ENCODE results near the gene FGD5. TPM values are rescaled to one million over a fixed set of nuclear protein-coding genes. Genes with fewer than 3 reads are reported as not detected.

FGD5 gene
- total and polyA plus RNA-seq, 7 experiments from 2014 or later: 0.37 TPM; not detected in 6

DNA sequence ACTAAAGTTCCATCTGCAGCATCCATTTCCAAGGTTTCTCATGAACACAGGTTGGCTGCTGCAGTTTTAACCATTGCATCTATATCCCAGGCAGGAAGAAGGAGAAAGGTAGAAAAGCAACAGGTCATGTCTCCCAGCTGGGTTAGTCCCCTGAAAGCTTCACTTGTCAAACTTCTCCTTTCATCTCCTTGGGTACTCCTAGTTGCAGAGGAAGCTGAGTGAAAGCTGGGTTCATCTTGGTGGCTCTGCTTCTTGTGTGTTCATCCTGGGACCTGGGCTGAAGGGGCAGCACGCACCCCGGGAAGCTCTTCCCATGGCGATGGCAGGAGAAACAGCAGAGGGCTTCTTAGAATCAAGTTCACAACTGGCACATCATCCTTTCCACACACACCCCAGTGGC, 67.3 kb downstream of the FGD5 start:
- Mint-ChIP-seq H3K27ac (peak overlapping the region in 8 of 9 donors; percentile 54 to 95 (median 84)), H3K4me1 (peaks cover 33 to 58% (median 52%) of the 10 kb centered on the region in 7 donors), H3K9me3 (no peaks in the 10 kb centered on the region), H3K4me3 (peak overlapping the region in 6 of 10 donors; percentile 7 to 77 (median 68)), H3K27me3 (peaks cover 0 to 18% (median 0%) of the 10 kb centered on the region in 5 donors), H3K36me3 (peaks cover 0 to 6% (median 0%) of the 10 kb centered on the region in 5 donors)
- Histone ChIP-seq H3K4me3 (ENCODE audit: low read length) (no peak overlapping the region), H3K36me3 (ENCODE audit: control insufficient read depth in 2 of 3, insufficient read depth in 3 of 3, low read length in 3 of 3) (no peaks in the 10 kb centered on the region), H3K27me3 (ENCODE audit: control insufficient read depth in 2 of 2, insufficient read depth in 2 of 2, low read length in 2 of 2) (no peaks in the 10 kb centered on the region), H3K9me3 (ENCODE audit: control insufficient read depth in 2 of 3, low read length in 3 of 3) (no peaks in the 10 kb centered on the region), H3K27ac (ENCODE audit: low read depth, low read length) (no peak overlapping the region), H3K4me1 (ENCODE audit: control insufficient read depth in 2 of 2, insufficient read depth in 2 of 2, low read length in 2 of 2) (peaks cover 5 to 48% of the 10 kb centered on the region in 2 donors)
- ChIA-PET CTCF (interaction anchor here (0.7 kb wide), 1 partner anchor 180 kb away, joined by 3 read pairs; no protein-coding TSS in a partner anchor), POLR2A (interaction anchor here (0.9 to 1.4 kb wide), 2 partner anchors 14 to 60 kb away, joined by 3 to 4 read pairs; no protein-coding TSS in a partner anchor)
- no peak for DNase-seq
- no peak for ATAC-seq
- intact Hi-C loops (cut with micrococcal nuclease): no loop called here

DNA sequence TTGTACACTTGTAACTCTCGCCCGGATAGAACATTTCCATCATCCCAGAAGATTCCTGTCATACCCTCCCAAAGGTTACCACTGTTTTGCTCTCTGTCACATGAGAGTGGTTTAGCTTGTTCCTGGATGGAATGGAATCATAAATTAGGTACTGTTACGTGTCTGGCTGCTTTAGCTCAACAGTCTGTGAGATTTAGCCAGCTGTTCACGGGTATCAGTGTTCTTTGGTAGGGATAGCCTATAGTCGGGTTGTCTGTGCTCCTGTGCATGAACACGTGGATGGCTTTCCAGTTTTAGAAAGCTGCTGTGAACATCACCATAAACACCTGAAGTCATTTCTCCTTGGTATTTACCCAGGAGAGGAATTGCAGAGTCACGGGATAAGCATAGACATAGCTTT, 70.4 kb downstream of the FGD5 start:
- Histone ChIP-seq H3K36me3 (ENCODE audit: control insufficient read depth in 2 of 3, insufficient read depth in 3 of 3, low read length in 3 of 3) (no peaks in the 10 kb centered on the region), H3K4me1 (ENCODE audit: control insufficient read depth in 2 of 2, insufficient read depth in 2 of 2, low read length in 2 of 2) (peaks cover 5 to 17% of the 10 kb centered on the region in 2 donors), H3K27me3 (ENCODE audit: control insufficient read depth in 2 of 2, insufficient read depth in 2 of 2, low read length in 2 of 2) (no peaks in the 10 kb centered on the region), H3K27ac (ENCODE audit: low read depth, low read length) (no peak overlapping the region), H3K9me3 (ENCODE audit: control insufficient read depth in 2 of 3, low read length in 3 of 3) (no peaks in the 10 kb centered on the region), H3K4me3 (ENCODE audit: low read length) (no peak overlapping the region)
- Mint-ChIP-seq H3K4me1 (peaks cover 19 to 31% (median 27%) of the 10 kb centered on the region in 7 donors), H3K4me3 (no peak overlapping the region), H3K36me3 (peaks cover 0 to 3% (median 0%) of the 10 kb centered on the region in 5 donors), H3K27me3 (peaks cover 0 to 23% (median 0%) of the 10 kb centered on the region in 5 donors), H3K27ac (peak overlapping the region in 4 of 9 donors; percentile 22 to 90 (median 52)), H3K9me3 (peaks cover 0 to 2% (median 0%) of the 10 kb centered on the region in 11 donors)
- DNase-seq (no peak), ATAC-seq (no peak)
- intact Hi-C loops (cut with micrococcal nuclease): no loop called here
- POLR2A ChIA-PET: interaction anchor here (1.2 kb wide), 1 partner anchor 9 kb away, joined by 4 read pairs; no protein-coding TSS in a partner anchor
- CTCF ChIA-PET: interaction anchor here (0.7 to 1.3 kb wide), 3 partner anchors 27 to 140 kb away, joined by 3 to 4 read pairs (median 4); no protein-coding TSS in a partner anchor

GRCh38 chr3:14889943-14890342, 71.2 kb downstream of the FGD5 start:
- ChIA-PET POLR2A (interaction anchor here (1.2 kb wide), 1 partner anchor 10 kb away, joined by 4 read pairs; no protein-coding TSS in a partner anchor), CTCF (interaction anchor here (0.7 to 1.3 kb wide), 2 partner anchors 31 to 43 kb away, joined by 3 to 4 read pairs; no protein-coding TSS in a partner anchor)
- H3K4me3 ChIP-seq (ENCODE audit: low read length): no peak overlapping the region
- Mint-ChIP-seq H3K36me3 (no peaks in the 10 kb centered on the region), H3K27me3 (peaks cover 0 to 23% (median 0%) of the 10 kb centered on the region in 5 donors), H3K27ac (peak overlapping the region in 3 of 9 donors; percentile 46 to 52 (median 51)), H3K4me1 (peaks cover 14 to 24% (median 19%) of the 10 kb centered on the region in 7 donors), H3K9me3 (peaks cover 0 to 2% (median 0%) of the 10 kb centered on the region in 11 donors), H3K4me3 (no peak overlapping the region)
- DNase-seq (no peak), ATAC-seq (no peak)
- peaks cover 0 to 11% of the 10 kb centered on the region in 2 donors for H3K4me1 ChIP-seq (ENCODE audit: control insufficient read depth in 2 of 2, insufficient read depth in 2 of 2, low read length in 2 of 2)
- no peaks in the 10 kb centered on the region for H3K27me3 ChIP-seq (ENCODE audit: control insufficient read depth in 2 of 2, insufficient read depth in 2 of 2, low read length in 2 of 2)
- no peak overlapping the region for H3K27ac ChIP-seq (ENCODE audit: low read depth, low read length)
- intact Hi-C loops (cut with micrococcal nuclease): no loop called here
- H3K9me3 ChIP-seq (ENCODE audit: control insufficient read depth in 2 of 3, low read length in 3 of 3): no peaks in the 10 kb centered on the region
- no peaks in the 10 kb centered on the region for H3K36me3 ChIP-seq (ENCODE audit: control insufficient read depth in 2 of 3, insufficient read depth in 3 of 3, low read length in 3 of 3)

- ChIA-PET CTCF (interaction anchor here (0.6 kb wide), 1 partner anchor 100 kb away, joined by 5 read pairs; no protein-coding TSS in a partner anchor), POLR2A (interaction anchor here (0.6 to 1.2 kb wide), 2 partner anchors 10 to 164 kb away, joined by 3 to 4 read pairs; no protein-coding TSS in a partner anchor)
- H3K27ac ChIP-seq (ENCODE audit: low read depth, low read length): no peak overlapping the region
- H3K4me1 Mint-ChIP-seq: peaks cover 11 to 19% (median 14%) of the 10 kb centered on the region in 7 donors
- ATAC-seq: no peak
- H3K27me3 ChIP-seq (ENCODE audit: control insufficient read depth in 2 of 2, insufficient read depth in 2 of 2, low read length in 2 of 2): no peaks in the 10 kb centered on the region
- peaks cover 0 to 6% of the 10 kb centered on the region in 2 donors for H3K4me1 ChIP-seq (ENCODE audit: control insufficient read depth in 2 of 2, insufficient read depth in 2 of 2, low read length in 2 of 2)
- H3K27ac Mint-ChIP-seq: peak overlapping the region in 1 of 9 donors; percentile 52
- H3K4me3 Mint-ChIP-seq: no peak overlapping the region
- peaks cover 0 to 2% (median 0%) of the 10 kb centered on the region in 11 donors for H3K9me3 Mint-ChIP-seq
- intact Hi-C loops (cut with micrococcal nuclease): no loop called here
- no peaks in the 10 kb centered on the region for H3K36me3 ChIP-seq (ENCODE audit: control insufficient read depth in 2 of 3, insufficient read depth in 3 of 3, low read length in 3 of 3)
- no peaks in the 10 kb centered on the region for H3K9me3 ChIP-seq (ENCODE audit: control insufficient read depth in 2 of 3, low read length in 3 of 3)
- H3K36me3 Mint-ChIP-seq: no peaks in the 10 kb centered on the region
- no peak for DNase-seq
- H3K27me3 Mint-ChIP-seq: peaks cover 0 to 25% (median 0%) of the 10 kb centered on the region in 5 donors
- no peak overlapping the region for H3K4me3 ChIP-seq (ENCODE audit: low read length)
Observed at GRCh38 chr3:14890476-14890875, 71.7 kb downstream of the FGD5 start.

- Histone ChIP-seq H3K27me3 (ENCODE audit: control insufficient read depth in 2 of 2, insufficient read depth in 2 of 2, low read length in 2 of 2) (no peaks in the 10 kb centered on the region), H3K36me3 (ENCODE audit: control insufficient read depth in 2 of 3, insufficient read depth in 3 of 3, low read length in 3 of 3) (no peaks in the 10 kb centered on the region), H3K9me3 (ENCODE audit: control insufficient read depth in 2 of 3, low read length in 3 of 3) (no peaks in the 10 kb centered on the region), H3K4me1 (ENCODE audit: control insufficient read depth in 2 of 2, insufficient read depth in 2 of 2, low read length in 2 of 2) (no peaks in the 10 kb centered on the region), H3K27ac (ENCODE audit: low read depth, low read length) (no peak overlapping the region), H3K4me3 (ENCODE audit: low read length) (no peak overlapping the region)
- Mint-ChIP-seq H3K27ac (no peak overlapping the region), H3K27me3 (peaks cover 0 to 31% (median 0%) of the 10 kb centered on the region in 5 donors), H3K4me3 (no peak overlapping the region), H3K36me3 (no peaks in the 10 kb centered on the region), H3K4me1 (peaks cover 4 to 11% (median 8%) of the 10 kb centered on the region in 7 donors), H3K9me3 (peaks cover 0 to 2% (median 0%) of the 10 kb centered on the region in 11 donors)
- POLR2A ChIA-PET: interaction anchor here (0.6 kb wide), 1 partner anchor 163 kb away, joined by 3 read pairs; no protein-coding TSS in a partner anchor
- CTCF ChIA-PET: no interaction called here
- ATAC-seq (no peak), DNase-seq (no peak)
- intact Hi-C loops (cut with micrococcal nuclease): no loop called here
Observed at GRCh38 chr3:14891135-14892132, 72.7 kb downstream of the FGD5 start.

- no peak overlapping the region for H3K27ac Mint-ChIP-seq
- Histone ChIP-seq H3K27me3 (ENCODE audit: control insufficient read depth in 2 of 2, insufficient read depth in 2 of 2, low read length in 2 of 2) (no peaks in the 10 kb centered on the region), H3K36me3 (ENCODE audit: control insufficient read depth in 2 of 3, insufficient read depth in 3 of 3, low read length in 3 of 3) (no peaks in the 10 kb centered on the region), H3K9me3 (ENCODE audit: control insufficient read depth in 2 of 3, low read length in 3 of 3) (no peaks in the 10 kb centered on the region), H3K4me3 (ENCODE audit: low read length) (no peak overlapping the region), H3K4me1 (ENCODE audit: control insufficient read depth in 2 of 2, insufficient read depth in 2 of 2, low read length in 2 of 2) (no peaks in the 10 kb centered on the region), H3K27ac (ENCODE audit: low read depth, low read length) (no peak overlapping the region)
- DNase-seq (no peak), ATAC-seq (no peak)
- H3K4me3 Mint-ChIP-seq: no peak overlapping the region
- ChIA-PET CTCF (no interaction called here), POLR2A (no interaction called here)
- intact Hi-C loops (cut with micrococcal nuclease): no loop called here
- H3K9me3 Mint-ChIP-seq: peaks cover 0 to 2% (median 0%) of the 10 kb centered on the region in 11 donors
- H3K27me3 Mint-ChIP-seq: peaks cover 0 to 35% (median 0%) of the 10 kb centered on the region in 5 donors
- H3K4me1 Mint-ChIP-seq: peaks cover 0 to 8% (median 0%) of the 10 kb centered on the region in 7 donors
- H3K36me3 Mint-ChIP-seq: no peaks in the 10 kb centered on the region
Observed at GRCh38 chr3:14892226-14892625, 73.5 kb downstream of the FGD5 start.
